PC-9 (cell line): ENCODE measurements around the gene SYDE1. TPM values are rescaled to one million over a fixed set of nuclear protein-coding genes. Genes with fewer than 3 reads are reported as not detected.
A peak's percentile ranks its signal among the peaks of the same experiment; 100 is the strongest.

ENCODE experiments used
- BruUV-seq: library from RNA; stranded (reverse); fragments of 400-500 nt; replicated peaks from 2 replicates; lab custom pipeline; 2021; lab: Mats Ljungman, UMichigan
- CTCF ChIA-PET: fragments of 300-600 bp; sonication (Branson Sonifier 250); formaldehyde crosslinking; loops from one replicate; lab custom pipeline; 2022; ENCODE audit warnings: antibody characterized with exemption; lab: Charles Lee
- POLR2A ChIA-PET: fragments of 300-600 bp; sonication (Branson Sonifier 250); formaldehyde crosslinking; loops from one replicate; lab custom pipeline; 2022; ENCODE audit warnings: antibody characterized with exemption; ENCODE audit not compliant: unreplicated experiment; lab: Charles Lee
- DNase-seq, 2 experiments: peaks; one replicate each; pipeline versions ENCODE4 v3.0.0 to v3.0.0-alpha.2; 2015 to 2022; ENCODE audit warnings: mixed read lengths in 1 of 2
- H2AFZ ChIP-seq: fragments of 200-600 bp; sonication (generic); 2 replicates; pipeline ENCODE4 v1.8.1; 2017; ENCODE audit warnings: antibody characterized with exemption
- H3F3A ChIP-seq: fragments of 200-600 bp; sonication (generic); 2 replicates; pipeline ENCODE4 v1.8.1; 2017; ENCODE audit warnings: antibody characterized with exemption, mild to moderate bottlenecking, low read depth; ENCODE audit not compliant: insufficient read depth
- H3K27ac ChIP-seq: fragments of 200-600 bp; sonication (generic); 2 replicates; pipeline ENCODE4 v1.6.1; 2016; ENCODE audit warnings: mixed run types
- H3K27me3 ChIP-seq: fragments of 200-600 bp; sonication (generic); 2 replicates; pipeline ENCODE4 v1.6.1; 2016; ENCODE audit warnings: low read depth, mixed run types; ENCODE audit not compliant: insufficient read depth
- H3K36me3 ChIP-seq: fragments of 200-600 bp; sonication (generic); 2 replicates; pipeline ENCODE4 v1.6.1; 2016; ENCODE audit warnings: low read depth, mixed run types
- H3K4me1 ChIP-seq: fragments of 200-600 bp; sonication (generic); replicated peaks from 2 replicates; pipeline ENCODE4 v1.6.1; 2016; ENCODE audit warnings: mixed run types; ENCODE audit not compliant: insufficient read depth
- H3K4me2 ChIP-seq: fragments of 200-600 bp; sonication (generic); 2 replicates; pipeline ENCODE4 v1.6.1; 2017; ENCODE audit warnings: mixed run types
- H3K4me3 ChIP-seq: fragments of 200-600 bp; sonication (generic); 2 replicates; pipeline ENCODE4 v1.6.1; 2016; ENCODE audit warnings: mixed run types
- H3K79me2 ChIP-seq: fragments of 200-600 bp; sonication (generic); 2 replicates; pipeline ENCODE4 v1.6.1; 2017; ENCODE audit warnings: low read depth, mixed run types
- H3K9me2 ChIP-seq: fragments of 200-600 bp; sonication (generic); 2 replicates; pipeline ENCODE4 v1.8.1; 2017; ENCODE audit warnings: mild to moderate bottlenecking; ENCODE audit not compliant: insufficient read depth
- H3K9me3 ChIP-seq: fragments of 200-600 bp; sonication (generic); 2 replicates; pipeline ENCODE4 v1.8.1; 2016; ENCODE audit warnings: low read depth; ENCODE audit not compliant: insufficient read depth
- H4K20me1 ChIP-seq: fragments of 200-600 bp; sonication (generic); 2 replicates; pipeline ENCODE4 v1.8.1; 2017; ENCODE audit not compliant: insufficient read depth
- CTCF ChIP-seq: fragments of 200-600 bp; sonication (generic); conservative IDR thresholded peaks from 2 replicates; pipeline ENCODE4 v1.6.1; 2017; ENCODE audit warnings: mixed run types, antibody characterized with exemption, mild to moderate bottlenecking, moderate library complexity
- EZH2 ChIP-seq: fragments of 200-600 bp; sonication (generic); IDR thresholded peaks from 2 replicates; pipeline ENCODE4 v1.8.0; 2017; ENCODE audit warnings: antibody characterized with exemption, low read depth
- intact Hi-C: fragments of 100-400 bp; cut with micrococcal nuclease; formaldehyde crosslinking; loops from one replicate; pipeline ENCODE4 v1.10.0; 2022; ENCODE audit not compliant: unreplicated experiment
- total RNA-seq: library from RNA; stranded (reverse); gene quantifications from 2 replicates; pipeline ENCODE4 v1.2.3, GENCODE V29; 2021

Gene SYDE1
- total RNA-seq, 1 experiment from 2014 or later, result 2.7 TPM

- POLR2A ChIA-PET, result interaction anchor here (0.5 to 0.6 kb wide), 2 partner anchors 83 to 428 kb away, joined by 5 to 16 read pairs; no protein-coding TSS in a partner anchor
- CTCF ChIA-PET, result interaction anchor here (1.1 kb wide), 2 partner anchors 28 to 402 kb away, joined by 5 read pairs; no protein-coding TSS in a partner anchor
- Histone ChIP-seq H3K9me2 (no peaks in the 10 kb centered on the region), H3K4me3 (0 out of 2 replicates have a peak overlapping the region, but pooled peaks have one; percentile 17), H3K79me2 (no peaks in the 10 kb centered on the region), H3K36me3 (no peaks in the 10 kb centered on the region), H3K4me2 (peak overlapping the region; percentile 58), H3K27me3 (no peaks in the 10 kb centered on the region), H2AFZ (no peak overlapping the region), H3K27ac (no peak overlapping the region), H3F3A (peaks cover 28% of the 10 kb centered on the region; the same call in 1 of the 2 replicates), H3K4me1 (peaks cover 5% of the 10 kb centered on the region; the same call in 1 of the 2 replicates), H3K9me3 (0 out of 2 replicates have a peak, but pooled peaks cover 5% of the 10 kb centered on the region), H4K20me1 (no peaks in the 10 kb centered on the region)
- BruUV-seq, result no TSS peak
- TF ChIP-seq EZH2, result no peak
- TF ChIP-seq CTCF, result peak; percentile 92
- intact Hi-C loops, result loop anchor here (1.0 to 5.0 kb wide), 3 partner anchors 282 to 1017 kb away; partner anchors contain the start of gene ASF1B
- peak; percentile 64 to 70 for DNase-seq
These were observed 46.9 kb downstream of the SYDE1 start for GRCh38 chr19:15154002-15154612.

- BruUV-seq, result no TSS peak
- H3K9me3 ChIP-seq, result 0 out of 2 replicates have a peak, but pooled peaks cover 5% of the 10 kb centered on the region
- H3K4me2 ChIP-seq, result no peak overlapping the region
- no peaks in the 10 kb centered on the region for H4K20me1 ChIP-seq
- H3K79me2 ChIP-seq, result no peaks in the 10 kb centered on the region
- H2AFZ ChIP-seq, result no peak overlapping the region
- ChIA-PET CTCF (interaction anchor here (0.5 kb wide), 1 partner anchor 133 kb away, joined by 3 read pairs; no protein-coding TSS in a partner anchor), POLR2A (no interaction called here)
- no peak for DNase-seq
- no peaks in the 10 kb centered on the region for H3K36me3 ChIP-seq
- H3K4me1 ChIP-seq, result peaks cover under 1% of the 10 kb centered on the region; the same call in 1 of the 2 replicates
- no peak overlapping the region for H3K4me3 ChIP-seq
- no peak for TF ChIP-seq EZH2
- no peak for TF ChIP-seq CTCF
- H3K9me2 ChIP-seq, result no peaks in the 10 kb centered on the region
- intact Hi-C loops, result no loop called here
- H3K27ac ChIP-seq, result no peak overlapping the region
- no peaks in the 10 kb centered on the region for H3K27me3 ChIP-seq
- H3F3A ChIP-seq, result peaks cover 37% of the 10 kb centered on the region; the same call in 1 of the 2 replicates
These were observed 48.1 kb downstream of the SYDE1 start for GRCh38 chr19:15155296-15155695.

GRCh38 chr19:15156391-15156790, 49.2 kb downstream of the SYDE1 start:
- TF ChIP-seq CTCF (no peak), EZH2 (no peak)
- Histone ChIP-seq H3K4me2 (no peak overlapping the region), H3K4me3 (no peak overlapping the region), H2AFZ (no peak overlapping the region), H3K79me2 (no peaks in the 10 kb centered on the region), H3K9me2 (no peaks in the 10 kb centered on the region), H3K27ac (no peak overlapping the region), H3K4me1 (no peaks in the 10 kb centered on the region), H3K27me3 (no peaks in the 10 kb centered on the region), H3K9me3 (0 out of 2 replicates have a peak, but pooled peaks cover 5% of the 10 kb centered on the region), H4K20me1 (no peaks in the 10 kb centered on the region), H3F3A (peaks cover 37% of the 10 kb centered on the region; the same call in 1 of the 2 replicates), H3K36me3 (no peaks in the 10 kb centered on the region)
- intact Hi-C loops, result no loop called here
- CTCF ChIA-PET, result no interaction called here
- no peak for DNase-seq
- BruUV-seq, result no TSS peak
- POLR2A ChIA-PET, result no interaction called here
